ENCODE data around the gene MVP. TPM values are rescaled to one million over a fixed set of nuclear protein-coding genes. Genes with fewer than 3 reads are reported as not detected.

MVP gene
- total RNA-seq, 2 experiments from 2014 or later = 32.5 to 33.2 TPM

GRCh38 chr16:29892458-29892813 lies 72.2 kb downstream of the MVP start:
- H3K4me3 Mint-ChIP-seq = no peak overlapping the region
- ATAC-seq (no peak), DNase-seq (no peak)
- no peaks in the 10 kb centered on the region for H3K9me3 Mint-ChIP-seq
- H3K27me3 Mint-ChIP-seq = peaks cover 10% of the 10 kb centered on the region
- intact Hi-C loops (cut with micrococcal nuclease) = no loop called here
- no peak for TF ChIP-seq CTCF (IDR thresholded peaks at IDR 0.05)
- no peak overlapping the region for H3K27ac Mint-ChIP-seq
- POLR2A ChIA-PET = interaction anchor here (0.6 kb wide), 1 partner anchor 23 kb away, joined by 3 read pairs; no protein-coding TSS in a partner anchor
- H3K36me3 Mint-ChIP-seq (ENCODE audit: low read depth) = no peaks in the 10 kb centered on the region
- CTCF ChIA-PET = no interaction called here
- H3K4me1 Mint-ChIP-seq (ENCODE audit: low read depth) = no peaks in the 10 kb centered on the region

GRCh38 chr16:29893553-29893952 lies 73.3 kb downstream of the MVP start:
- H3K4me1 Mint-ChIP-seq (ENCODE audit: low read depth) = no peaks in the 10 kb centered on the region
- CTCF ChIA-PET = no interaction called here
- no peak overlapping the region for H3K4me3 Mint-ChIP-seq
- POLR2A ChIA-PET = interaction anchor here (2.0 kb wide), 1 partner anchor 32 kb away, joined by 6 read pairs; the partner anchor contains the start of gene KCTD13
- no peaks in the 10 kb centered on the region for H3K36me3 Mint-ChIP-seq (ENCODE audit: low read depth)
- no peak for DNase-seq
- H3K27ac Mint-ChIP-seq = no peak overlapping the region
- ATAC-seq = no peak
- no peak for TF ChIP-seq CTCF (IDR thresholded peaks at IDR 0.05)
- H3K9me3 Mint-ChIP-seq = no peaks in the 10 kb centered on the region
- H3K27me3 Mint-ChIP-seq = peaks cover 20% of the 10 kb centered on the region
- intact Hi-C loops (cut with micrococcal nuclease) = no loop called here

GRCh38 chr16:29894352-29894751 lies 74.1 kb downstream of the MVP start:
- ATAC-seq = no peak
- intact Hi-C loops (cut with micrococcal nuclease) = no loop called here
- H3K27me3 Mint-ChIP-seq = peaks cover 23% of the 10 kb centered on the region
- no peak for DNase-seq
- H3K4me1 Mint-ChIP-seq (ENCODE audit: low read depth) = no peaks in the 10 kb centered on the region
- TF ChIP-seq CTCF (IDR thresholded peaks at IDR 0.05) = no peak
- CTCF ChIA-PET = no interaction called here
- no peaks in the 10 kb centered on the region for H3K9me3 Mint-ChIP-seq
- no peak overlapping the region for H3K27ac Mint-ChIP-seq
- POLR2A ChIA-PET = interaction anchor here (2.0 kb wide), 1 partner anchor 31 kb away, joined by 6 read pairs; the partner anchor contains the start of gene KCTD13
- H3K36me3 Mint-ChIP-seq (ENCODE audit: low read depth) = no peaks in the 10 kb centered on the region
- H3K4me3 Mint-ChIP-seq = no peak overlapping the region

- POLR2A ChIA-PET = no interaction called here
- Mint-ChIP-seq H3K36me3 (ENCODE audit: low read depth) (no peaks in the 10 kb centered on the region), H3K27me3 (peaks cover 23% of the 10 kb centered on the region), H3K4me3 (no peak overlapping the region), H3K4me1 (ENCODE audit: low read depth) (peaks cover 7% of the 10 kb centered on the region), H3K9me3 (no peaks in the 10 kb centered on the region), H3K27ac (no peak overlapping the region)
- no peak for DNase-seq
- ATAC-seq = no peak
- intact Hi-C loops (cut with micrococcal nuclease) = no loop called here
- no peak for TF ChIP-seq CTCF (IDR thresholded peaks at IDR 0.05)
- CTCF ChIA-PET = no interaction called here
Observed at GRCh38 chr16:29896841-29897240, 76.6 kb downstream of the MVP start.

- intact Hi-C loops (cut with micrococcal nuclease) = no loop called here
- ATAC-seq (no peak), DNase-seq (no peak)
- CTCF ChIA-PET = no interaction called here
- TF ChIP-seq CTCF (IDR thresholded peaks at IDR 0.05) = no peak
- peaks cover 8% of the 10 kb centered on the region for H3K4me1 Mint-ChIP-seq (ENCODE audit: low read depth)
- H3K27ac Mint-ChIP-seq = no peak overlapping the region
- H3K36me3 Mint-ChIP-seq (ENCODE audit: low read depth) = no peaks in the 10 kb centered on the region
- H3K4me3 Mint-ChIP-seq = no peak overlapping the region
- POLR2A ChIA-PET = interaction anchor here (0.5 kb wide), 1 partner anchor 29 kb away, joined by 3 read pairs; the partner anchor contains the start of gene KCTD13
- H3K9me3 Mint-ChIP-seq = no peaks in the 10 kb centered on the region
- H3K27me3 Mint-ChIP-seq = peaks cover 23% of the 10 kb centered on the region
Observed at GRCh38 chr16:29897333-29897732, 77.1 kb downstream of the MVP start.

Other genes with a start within 250 kb of the MVP start
- 100 to 1,000 TPM; 110 to 119 TPM for gene SPN, start 157.2 kb upstream of the MVP start, total RNA-seq
- 10 to 100 TPM in 1 of 2 experiments, 1 to 10 TPM in 1; 9.3 to 11.7 TPM for gene QPRT, start 141.3 kb upstream of the MVP start, total RNA-seq
- gene C16orf54, start 74.5 kb upstream of the MVP start, total RNA-seq = 10 to 100 TPM; 22.2 to 22.4 TPM
- gene ZG16, start 42.2 kb upstream of the MVP start, total RNA-seq = not detected
- gene KIF22, start 29.7 kb upstream of the MVP start, total RNA-seq = 100 to 1,000 TPM; 160 to 165 TPM
- 100 to 1,000 TPM; 380 to 382 TPM for gene MAZ, start 13.9 kb upstream of the MVP start, total RNA-seq
- gene PRRT2, start 8.3 kb upstream of the MVP start, total RNA-seq = 1 to 10 TPM; 1.5 to 2.0 TPM
- 10 to 100 TPM; 26.8 to 29.0 TPM for gene PAGR1, start 4.3 kb upstream of the MVP start, total RNA-seq
- 10 to 100 TPM; 30.2 to 35.4 TPM for gene CDIPT, start 42.8 kb downstream of the MVP start, total RNA-seq
- gene SEZ6L2, start 79.1 kb downstream of the MVP start, total RNA-seq = under 1 TPM; 0.11 to 0.13 TPM
- 1 to 10 TPM; 2.0 to 2.1 TPM for gene ASPHD1, start 80.0 kb downstream of the MVP start, total RNA-seq
- 10 to 100 TPM; 35.2 to 35.3 TPM for gene KCTD13, start 105.8 kb downstream of the MVP start, total RNA-seq
- gene TMEM219, start 141.6 kb downstream of the MVP start, total RNA-seq = 10 to 100 TPM; 31.9 to 34.9 TPM
- 10 to 100 TPM; 25.0 to 25.9 TPM for gene TAOK2, start 153.4 kb downstream of the MVP start, total RNA-seq
- gene HIRIP3, start 175.2 kb downstream of the MVP start, total RNA-seq = 10 to 100 TPM; 35.2 to 36.4 TPM
- gene INO80E, start 175.8 kb downstream of the MVP start, total RNA-seq = 10 to 100 TPM; 75.9 to 79.1 TPM
- gene DOC2A, start 190.6 kb downstream of the MVP start, total RNA-seq = 1 to 10 TPM in 1 of 2 experiments, under 1 TPM in 1; 0.68 to 1.8 TPM
- not detected for gene C16orf92, start 202.7 kb downstream of the MVP start, total RNA-seq
- gene TLCD3B, start 210.8 kb downstream of the MVP start, total RNA-seq = 1 to 10 TPM; 3.5 to 3.6 TPM
- gene ALDOA, start 245.3 kb downstream of the MVP start, total RNA-seq = 1,000 to 10,000 TPM; 3,042 to 3,081 TPM